HG03108 (cell line): Measurements from ENCODE around the gene EPGN.

Source experiments
- ATAC-seq: cut with Tn5 transposase; IDR thresholded peaks from one replicate; pipeline ENCODE4 v1.9.1; 2021; ENCODE audit warnings: moderate library complexity; ENCODE audit not compliant: unreplicated experiment

EPGN gene

GRCh38 chr4:74307170-74307569 lies 1.1 kb upstream of the EPGN start:
- no peak for ATAC-seq

DNA sequence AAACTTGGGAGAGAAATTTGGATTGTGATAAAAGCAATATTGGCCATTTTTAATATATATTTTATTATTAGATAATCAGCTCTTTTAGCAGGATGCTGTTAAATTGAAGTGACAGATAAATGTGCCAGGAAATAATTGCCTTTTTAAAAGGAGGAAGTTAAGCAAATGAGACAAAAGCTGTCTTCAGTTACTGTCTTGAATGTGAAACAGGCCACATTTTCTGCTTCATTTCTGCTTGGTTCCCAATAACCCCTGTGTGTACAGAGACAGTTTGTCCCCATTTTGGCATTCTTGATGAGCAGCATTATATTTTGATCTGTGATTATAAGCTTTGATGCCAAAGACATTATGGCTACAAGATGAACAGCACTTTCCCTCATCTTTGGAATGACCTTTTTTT lies 953 bp downstream of the EPGN start:
- no peak for ATAC-seq

DNA sequence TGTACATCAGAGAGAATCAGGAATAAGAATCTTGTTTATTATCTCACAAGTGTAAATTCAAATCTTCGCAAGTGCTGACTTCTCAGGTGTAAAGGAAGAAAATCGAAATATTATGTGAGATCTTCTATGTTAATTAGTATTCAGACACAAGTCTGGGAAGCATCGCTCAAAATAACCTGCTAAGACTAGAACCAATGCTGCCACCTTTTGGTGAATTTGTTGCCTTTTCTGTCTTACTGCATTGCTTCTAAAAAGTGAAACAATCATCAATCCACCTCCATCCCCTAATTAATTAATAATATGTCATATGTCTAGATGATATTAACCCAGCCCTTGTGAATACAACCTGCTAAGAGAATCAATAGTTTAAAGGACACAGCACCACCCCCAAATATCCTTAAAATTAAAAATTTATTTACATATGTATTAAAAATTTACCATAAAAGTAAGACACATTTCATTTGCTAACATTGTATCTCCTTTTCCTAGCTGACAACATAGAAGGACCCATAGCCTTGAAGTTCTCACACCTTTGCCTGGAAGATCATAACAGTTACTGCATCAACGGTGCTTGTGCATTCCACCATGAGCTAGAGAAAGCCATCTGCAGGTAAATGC lies 3.5 kb downstream of the EPGN start:
- no peak for ATAC-seq

DNA sequence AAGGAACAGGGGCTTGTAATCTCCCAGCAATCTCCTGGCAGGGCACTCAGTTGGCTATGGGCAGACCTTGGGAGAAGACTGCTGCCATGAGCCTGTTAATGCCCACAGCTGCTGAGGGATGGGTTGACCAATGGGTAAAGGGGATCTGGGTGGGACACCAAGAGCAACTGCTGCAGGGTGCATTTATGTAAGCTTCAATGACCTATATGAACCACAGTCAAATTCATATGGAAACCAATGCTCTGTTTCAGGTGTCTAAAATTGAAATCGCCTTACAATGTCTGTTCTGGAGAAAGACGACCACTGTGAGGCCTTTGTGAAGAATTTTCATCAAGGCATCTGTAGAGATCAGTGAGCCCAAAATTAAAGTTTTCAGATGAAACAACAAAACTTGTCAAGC lies 6.1 kb downstream of the EPGN start:
- no peak for ATAC-seq

- no peak for ATAC-seq
Observed at GRCh38 chr4:74314944-74315343, 6.7 kb downstream of the EPGN start.

DNA sequence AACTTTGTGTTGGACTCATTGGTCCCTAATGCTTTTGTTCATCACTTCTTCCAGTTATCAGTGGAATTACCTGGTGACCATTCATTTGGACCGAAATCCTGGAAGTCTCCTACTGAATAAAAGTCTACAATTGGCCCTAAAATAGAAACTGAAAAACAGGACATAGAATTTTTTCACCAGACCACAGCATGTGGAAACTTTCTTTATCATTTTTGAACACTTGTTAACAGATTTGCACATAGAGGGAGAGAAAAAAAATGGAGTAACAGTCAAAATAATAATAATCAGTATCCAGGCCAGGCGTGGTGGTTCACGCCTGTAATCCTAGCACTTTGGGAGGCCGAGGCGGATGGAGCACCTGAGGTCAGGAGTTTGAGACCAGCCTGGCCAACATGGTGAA lies 7.1 kb downstream of the EPGN start:
- ATAC-seq = no peak

DNA sequence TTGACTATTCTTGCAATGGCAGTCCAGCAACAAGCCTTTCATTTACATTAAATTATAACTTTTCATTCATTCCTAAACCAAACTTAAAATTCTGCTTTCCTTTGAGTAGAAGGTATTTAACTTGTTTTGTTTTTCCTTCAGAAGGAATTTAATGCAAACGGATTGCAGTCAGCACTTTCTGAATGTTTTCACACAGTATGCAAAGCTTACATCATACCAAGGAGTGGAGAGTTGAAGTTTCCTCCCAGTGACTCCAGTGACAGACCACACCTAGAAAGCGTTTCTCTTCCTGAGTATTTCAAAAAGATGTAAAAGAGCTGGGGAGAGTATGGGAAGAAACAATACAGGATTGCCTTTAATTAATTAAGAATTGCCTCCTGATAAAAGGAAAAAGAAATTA lies 8.1 kb downstream of the EPGN start:
- no peak for ATAC-seq

DNA sequence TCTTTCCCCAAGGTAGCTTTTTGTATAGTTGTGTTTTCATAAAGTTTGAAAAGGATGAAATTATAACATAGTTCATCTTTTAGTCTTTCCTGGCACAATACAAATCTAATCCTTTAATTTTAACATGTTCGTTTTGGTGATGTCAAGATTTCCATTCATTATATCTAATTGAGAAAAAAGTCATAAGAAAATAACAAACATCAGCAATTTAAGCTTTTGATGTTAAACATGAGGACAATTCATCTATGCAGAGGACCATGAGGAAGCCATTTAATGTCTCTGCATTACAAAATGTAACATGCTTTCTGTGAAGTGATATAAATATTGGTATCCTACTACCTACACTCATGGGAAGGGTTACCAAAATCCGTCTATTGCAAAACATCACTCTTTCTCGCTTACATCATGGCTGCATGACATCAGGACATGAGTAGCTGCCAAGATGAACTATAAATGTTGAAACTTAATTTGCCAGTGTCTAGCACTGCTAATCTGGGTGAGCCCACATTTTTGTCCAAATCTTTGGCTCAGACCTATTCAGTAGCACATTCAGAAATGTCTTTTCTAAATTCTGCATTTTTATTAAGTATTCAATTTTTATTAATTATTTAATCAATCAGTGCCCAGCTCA lies 9.5 kb downstream of the EPGN start:
- ATAC-seq = no peak

GRCh38 chr4:74318276-74318675 lies 10.0 kb downstream of the EPGN start:
- ATAC-seq = no peak

GRCh38 chr4:74319470-74319869 lies 11.2 kb downstream of the EPGN start:
- no peak for ATAC-seq

DNA sequence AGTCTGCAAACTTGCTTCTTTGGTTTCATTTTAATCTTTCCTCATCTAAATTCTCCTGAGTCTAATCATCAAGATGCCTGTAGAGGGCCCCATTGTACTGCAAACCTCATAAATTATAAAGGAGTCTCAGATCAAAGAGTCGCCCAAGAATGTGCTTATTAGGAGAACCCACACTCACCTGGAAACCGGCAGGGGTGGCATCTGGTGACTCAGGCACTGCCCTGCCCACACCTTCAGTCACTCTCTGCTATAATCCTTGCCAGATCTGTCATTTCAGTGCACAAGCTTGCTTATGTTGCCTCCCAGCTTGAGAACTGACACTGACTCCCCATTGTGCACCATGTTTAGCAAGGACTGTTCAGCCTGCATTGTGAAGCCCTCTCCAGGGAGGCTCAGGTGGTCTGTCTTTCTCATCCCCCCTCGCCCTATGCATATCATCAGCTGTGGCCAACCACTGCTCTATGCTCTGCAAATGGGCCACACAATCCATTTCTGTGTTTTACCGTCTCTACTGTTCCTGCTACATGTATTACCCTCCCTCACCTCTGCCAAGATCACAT lies 12.4 kb downstream of the EPGN start:
- ATAC-seq = peak; percentile 58

DNA sequence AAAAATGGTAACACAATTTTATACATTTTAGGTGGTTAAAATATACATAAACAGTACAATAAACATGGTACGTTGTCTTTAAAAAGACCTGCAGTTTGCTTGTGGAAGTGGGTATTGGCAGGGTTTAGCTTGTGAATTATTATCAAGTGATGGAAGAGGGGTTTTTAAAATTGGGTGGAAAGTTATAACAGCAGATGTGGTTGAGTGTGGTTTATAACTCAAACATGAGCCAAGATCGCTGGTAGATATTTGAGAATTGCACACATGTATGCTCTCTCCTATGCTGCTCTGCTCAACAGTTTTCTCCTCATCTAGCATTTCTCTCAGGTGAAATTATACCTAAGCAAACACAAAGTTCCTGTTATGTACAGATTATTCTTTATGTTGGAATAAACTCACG lies 14.0 kb downstream of the EPGN start:
- ATAC-seq = no peak

GRCh38 chr4:74323663-74324062 lies 15.4 kb downstream of the EPGN start:
- no peak for ATAC-seq

DNA sequence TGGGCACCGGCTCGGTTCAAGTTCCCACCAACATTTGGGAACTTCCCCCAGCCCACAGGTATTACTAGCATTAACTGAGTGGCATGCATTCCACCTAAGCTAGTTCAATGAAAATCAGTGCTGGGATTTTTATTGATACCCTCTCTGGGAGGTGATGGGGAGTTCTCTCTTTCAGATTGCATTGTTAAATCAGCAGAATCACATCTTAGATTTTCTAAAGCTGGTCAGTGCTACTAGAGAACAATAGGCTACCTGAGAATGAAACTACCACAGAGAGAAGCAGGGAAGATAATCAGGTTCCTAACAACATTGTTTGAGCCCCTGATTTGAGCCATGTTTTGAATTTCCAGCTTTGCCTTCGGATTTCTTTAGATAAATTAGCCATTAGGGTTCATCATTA lies 16.0 kb downstream of the EPGN start:
- ATAC-seq = no peak

GRCh38 chr4:74325886-74326285 lies 17.6 kb downstream of the EPGN start:
- ATAC-seq = no peak

- no peak for ATAC-seq
Observed at GRCh38 chr4:74327762-74328161, 19.5 kb downstream of the EPGN start.

GRCh38 chr4:74328501-74328900 lies 20.2 kb downstream of the EPGN start:
- ATAC-seq = no peak

DNA sequence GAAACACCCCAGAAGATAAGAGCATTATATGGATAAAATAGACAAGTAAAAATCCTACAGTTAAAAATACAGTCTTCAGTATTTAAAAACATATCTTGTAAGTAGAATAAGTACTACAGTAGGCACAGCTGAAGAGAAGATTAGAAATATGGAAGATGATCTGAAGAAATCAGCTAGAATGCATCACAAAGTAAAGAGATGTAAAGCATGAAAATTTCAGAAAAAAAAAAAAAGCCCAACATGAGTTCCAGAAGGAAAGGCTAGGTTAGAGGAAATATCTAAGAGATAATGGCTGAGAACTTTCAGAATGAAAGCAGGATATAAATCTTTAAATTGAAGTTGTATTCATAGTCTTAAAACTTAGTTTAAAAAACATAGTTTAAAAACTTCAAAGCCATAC lies 21.0 kb downstream of the EPGN start:
- no peak for ATAC-seq

DNA sequence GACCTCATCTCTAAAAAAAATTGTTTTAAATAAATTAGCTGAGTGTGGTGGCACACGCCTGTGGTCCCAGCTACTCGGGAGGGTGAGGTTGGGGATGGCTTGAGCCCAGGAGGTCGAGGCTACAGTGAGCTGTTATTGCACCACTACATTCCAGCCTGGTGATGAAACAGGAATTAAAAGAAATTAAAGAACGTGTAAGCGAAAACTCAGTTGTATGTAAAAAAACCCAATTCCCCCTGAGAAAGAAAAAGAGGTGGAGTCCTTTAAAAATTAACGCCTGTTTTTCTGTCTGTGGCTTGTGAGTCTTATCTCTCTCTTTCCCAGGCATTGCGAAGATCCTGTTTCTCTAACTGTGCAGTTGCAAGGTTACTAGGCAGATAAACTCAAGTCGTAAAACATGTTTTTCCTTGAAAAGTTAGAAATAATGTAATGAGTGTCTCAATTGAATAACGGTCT lies 22.1 kb downstream of the EPGN start:
- ATAC-seq = no peak

DNA sequence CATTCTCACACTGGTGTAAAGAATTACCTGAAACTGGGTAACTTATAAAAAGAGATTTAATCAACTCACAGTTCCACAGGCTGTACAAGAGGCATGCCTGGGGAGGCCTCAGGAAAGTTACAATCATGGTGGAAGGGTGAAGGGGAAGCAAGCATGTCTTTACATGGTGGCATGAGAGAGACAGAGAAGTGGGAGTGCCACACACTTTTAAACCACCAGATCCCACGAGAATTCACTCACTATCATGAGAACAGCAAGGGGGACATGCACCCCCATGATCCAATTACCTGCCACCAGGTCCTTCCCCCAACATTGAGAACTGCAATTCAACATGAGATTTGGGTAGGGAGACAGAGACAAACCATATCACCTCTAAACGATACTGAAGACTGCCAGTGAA lies 23.0 kb downstream of the EPGN start:
- ATAC-seq = no peak

- no peak for ATAC-seq
Observed at GRCh38 chr4:74331944-74332343, 23.7 kb downstream of the EPGN start.

- ATAC-seq = no peak
Observed at GRCh38 chr4:74334636-74335035, 26.4 kb downstream of the EPGN start.
